Measurements from ENCODE around the gene CLTB.

The CLTB gene

DNA sequence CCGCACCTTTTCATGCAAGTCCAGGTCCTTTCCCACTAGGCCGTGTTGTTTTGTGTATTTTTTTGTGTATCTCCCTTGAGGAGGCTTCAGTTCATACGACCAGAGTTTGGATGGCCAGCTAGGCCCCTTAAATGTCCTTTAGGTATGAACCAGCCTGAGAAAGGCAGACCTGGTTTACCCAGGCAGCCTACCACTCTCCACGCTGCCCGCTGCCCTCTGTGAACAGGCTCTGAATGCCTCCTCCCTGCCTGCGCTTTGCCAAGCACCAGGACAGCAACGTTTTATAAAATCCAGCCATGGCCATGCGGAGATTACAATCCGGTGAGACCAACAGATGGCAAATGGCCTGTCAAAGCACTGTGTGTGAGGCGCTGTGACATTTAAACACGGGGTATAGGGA, 626 bp upstream of the CLTB start:
- no peak for DNase-seq (ENCODE audit: extremely low read depth, low read depth)

DNA sequence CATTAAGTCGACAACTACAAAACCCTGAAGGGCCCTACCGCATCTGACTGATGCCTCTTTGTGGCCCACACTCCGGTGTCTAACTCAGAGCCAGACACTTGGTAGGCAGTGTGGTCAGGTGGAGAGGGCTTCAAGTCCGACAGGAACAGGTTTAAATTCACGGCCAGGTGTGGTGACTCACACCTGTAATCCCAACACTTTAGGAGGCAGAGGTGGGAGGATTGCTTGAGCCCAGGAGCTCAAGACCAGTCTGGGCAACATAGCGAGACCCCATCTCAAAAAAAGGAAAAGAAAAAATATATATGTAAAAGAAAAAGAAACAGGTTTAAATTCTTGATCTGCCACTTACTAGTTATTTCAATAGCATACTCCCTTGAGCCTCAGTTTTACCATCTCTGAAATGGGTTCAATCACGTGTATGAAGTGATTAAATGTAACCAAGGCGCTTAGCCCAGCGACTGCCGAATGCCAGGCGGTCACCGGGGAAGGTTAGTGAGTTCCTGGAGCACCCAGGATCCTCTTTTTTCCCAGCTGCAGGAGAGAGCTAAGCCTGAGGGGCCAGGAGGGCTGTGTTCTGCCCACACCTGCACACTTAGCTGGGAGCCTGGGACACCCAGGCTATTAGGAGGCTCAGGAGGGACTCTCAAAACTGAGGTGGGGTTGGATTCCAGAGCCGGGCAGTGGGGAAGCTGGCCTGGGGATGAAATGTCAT, 943 bp downstream of the CLTB start:
- DNase-seq (ENCODE audit: extremely low read depth, low read depth): no peak
- TF ChIP-seq, protein P1, sequence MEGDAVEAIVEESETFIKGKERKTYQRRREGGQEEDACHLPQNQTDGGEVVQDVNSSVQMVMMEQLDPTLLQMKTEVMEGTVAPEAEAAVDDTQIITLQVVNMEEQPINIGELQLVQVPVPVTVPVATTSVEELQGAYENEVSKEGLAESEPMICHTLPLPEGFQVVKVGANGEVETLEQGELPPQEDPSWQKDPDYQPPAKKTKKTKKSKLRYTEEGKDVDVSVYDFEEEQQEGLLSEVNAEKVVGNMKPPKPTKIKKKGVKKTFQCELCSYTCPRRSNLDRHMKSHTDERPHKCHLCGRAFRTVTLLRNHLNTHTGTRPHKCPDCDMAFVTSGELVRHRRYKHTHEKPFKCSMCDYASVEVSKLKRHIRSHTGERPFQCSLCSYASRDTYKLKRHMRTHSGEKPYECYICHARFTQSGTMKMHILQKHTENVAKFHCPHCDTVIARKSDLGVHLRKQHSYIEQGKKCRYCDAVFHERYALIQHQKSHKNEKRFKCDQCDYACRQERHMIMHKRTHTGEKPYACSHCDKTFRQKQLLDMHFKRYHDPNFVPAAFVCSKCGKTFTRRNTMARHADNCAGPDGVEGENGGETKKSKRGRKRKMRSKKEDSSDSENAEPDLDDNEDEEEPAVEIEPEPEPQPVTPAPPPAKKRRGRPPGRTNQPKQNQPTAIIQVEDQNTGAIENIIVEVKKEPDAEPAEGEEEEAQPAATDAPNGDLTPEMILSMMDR (IDR thresholded peaks at IDR 0.05; ENCODE audit: low read depth, low read length, missing control alignments): no peak
- peak overlapping the region; percentile 80 for H3K4me3 ChIP-seq (replicated peaks; ENCODE audit: low read depth, low read length)

More for the DNA sequence above, 626 bp upstream of the CLTB start:
- TF ChIP-seq, protein P1 (IDR thresholded peaks at IDR 0.05; ENCODE audit: low read depth, low read length, missing control alignments): no peak
- H3K4me3 ChIP-seq (replicated peaks; ENCODE audit: low read depth, low read length): peak overlapping the region; percentile 80; the same call in 1 of the 2 replicates

DNA sequence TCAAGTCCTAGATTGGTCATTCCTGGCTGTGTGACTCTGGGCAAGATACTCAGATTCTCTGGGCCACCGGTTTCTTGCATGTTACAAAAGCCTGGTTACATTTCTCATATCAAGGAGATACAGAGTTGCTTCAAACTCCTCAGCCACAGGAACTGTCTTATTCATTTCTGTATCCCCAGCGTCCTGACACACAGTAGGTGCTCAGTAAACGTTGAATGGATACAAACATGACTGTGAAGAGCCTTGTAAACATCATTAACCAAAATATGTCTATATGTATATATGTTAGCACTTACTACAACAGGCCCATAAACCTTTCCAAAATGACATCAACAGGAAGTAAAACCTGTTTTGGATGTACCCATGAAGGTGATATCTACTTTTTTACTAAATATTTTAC, 1.6 kb downstream of the CLTB start:
- TF ChIP-seq, protein P1 (IDR thresholded peaks at IDR 0.05; ENCODE audit: low read depth, low read length, missing control alignments): no peak
- peak overlapping the region; percentile 80 for H3K4me3 ChIP-seq (replicated peaks; ENCODE audit: low read depth, low read length)
- DNase-seq (ENCODE audit: extremely low read depth, low read depth): no peak

DNA sequence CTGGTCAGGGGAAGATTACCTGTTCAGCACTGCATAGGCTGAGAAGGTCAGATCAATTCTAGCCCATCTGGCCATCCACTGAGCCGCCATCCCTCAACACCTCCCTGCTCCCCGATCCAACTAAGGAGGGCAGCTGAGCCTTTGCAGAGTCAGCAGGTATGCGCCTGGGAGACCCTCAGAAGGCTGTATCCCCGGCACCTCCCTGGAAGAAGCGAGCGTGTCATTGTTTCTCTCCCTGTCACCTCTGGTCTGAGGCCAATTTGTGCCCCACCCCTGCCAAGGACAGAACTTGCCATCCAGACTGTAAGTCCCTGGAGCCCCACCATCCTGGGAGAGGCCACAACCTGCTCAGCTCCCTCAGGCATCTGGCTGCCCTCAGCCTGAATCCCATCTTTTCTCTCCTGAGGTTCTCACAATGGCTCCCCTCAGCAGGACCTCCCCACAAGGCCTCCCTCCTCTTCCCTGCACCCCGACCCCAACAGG, 2.6 kb downstream of the CLTB start:
- no peak overlapping the region for H3K4me3 ChIP-seq (replicated peaks; ENCODE audit: low read depth, low read length)
- DNase-seq (ENCODE audit: extremely low read depth, low read depth): no peak
- TF ChIP-seq, protein P1 (IDR thresholded peaks at IDR 0.05; ENCODE audit: low read depth, low read length, missing control alignments): no peak

DNA sequence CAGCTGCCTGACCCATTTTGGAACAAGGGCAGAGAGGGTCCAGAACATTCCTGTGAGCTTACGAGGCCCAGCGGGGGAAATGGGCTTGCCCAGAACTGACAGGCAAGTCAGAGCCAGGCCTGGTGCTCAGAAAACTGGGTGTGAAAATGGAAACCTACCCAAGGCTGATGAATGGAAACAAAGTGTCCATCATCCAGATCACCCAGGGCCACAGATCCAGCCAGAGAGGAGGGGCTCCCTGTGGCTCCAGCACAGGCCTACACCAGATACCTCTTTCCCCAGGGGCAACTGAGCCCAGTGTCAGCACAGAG, 3.1 kb downstream of the CLTB start:
- H3K4me3 ChIP-seq (replicated peaks; ENCODE audit: low read depth, low read length): no peak overlapping the region
- TF ChIP-seq, protein P1 (IDR thresholded peaks at IDR 0.05; ENCODE audit: low read depth, low read length, missing control alignments): no peak
- no peak for DNase-seq (ENCODE audit: extremely low read depth, low read depth)

DNA sequence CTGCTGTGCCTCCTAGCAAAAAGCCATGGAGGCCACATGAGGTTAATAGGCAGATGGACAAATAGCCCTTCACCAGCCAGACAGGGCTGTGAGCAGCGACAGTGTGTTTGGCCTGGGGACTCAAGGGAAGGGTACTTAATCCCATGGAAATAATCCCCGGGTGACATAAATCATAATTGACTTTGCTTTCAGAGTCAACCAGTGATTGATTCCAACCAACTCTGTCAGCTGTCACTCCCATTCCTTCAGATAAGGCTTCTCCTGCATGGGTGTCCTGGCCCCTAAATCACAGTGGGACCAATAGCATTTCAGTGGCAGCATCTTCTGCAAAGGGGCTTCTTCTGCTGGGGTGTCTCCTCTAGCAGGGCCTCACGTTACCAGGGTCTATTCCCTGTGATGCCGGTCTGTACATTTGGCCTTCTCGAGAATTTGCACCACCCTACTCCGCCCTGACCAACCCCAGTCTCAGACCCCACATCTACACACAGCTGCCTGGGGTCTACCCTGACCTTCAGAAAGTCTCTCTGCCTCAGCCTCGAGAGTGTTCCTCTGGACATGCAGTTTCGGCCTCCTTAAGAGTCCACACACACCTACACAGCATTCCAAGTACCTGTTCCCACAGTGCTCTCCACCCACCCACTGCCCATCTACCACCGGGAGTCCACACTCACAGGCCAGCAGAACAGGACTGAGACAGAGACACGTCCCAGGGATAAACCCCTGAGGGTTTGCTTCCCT, 3.7 kb downstream of the CLTB start:
- H3K4me3 ChIP-seq (replicated peaks; ENCODE audit: low read depth, low read length): no peak overlapping the region
- TF ChIP-seq, protein P1 (IDR thresholded peaks at IDR 0.05; ENCODE audit: low read depth, low read length, missing control alignments): no peak
- no peak for DNase-seq (ENCODE audit: extremely low read depth, low read depth)

Measured in HFF-Myc (cell line).